CD4-positive, alpha-beta T cell treated with Interleukin-17A for 1 hour (primary cell): ENCODE results near the gene RAPGEF2.
"Not testable (repeated sequence)": the region's sequence is repeated elsewhere in the genome, so short reads cannot be mapped to it uniquely, and the experiment has no call there.

Source experiments
- DNase-seq: peaks from one replicate; pipeline ENCODE4 v3.0.0-alpha.2; 2020

The RAPGEF2 gene

DNA sequence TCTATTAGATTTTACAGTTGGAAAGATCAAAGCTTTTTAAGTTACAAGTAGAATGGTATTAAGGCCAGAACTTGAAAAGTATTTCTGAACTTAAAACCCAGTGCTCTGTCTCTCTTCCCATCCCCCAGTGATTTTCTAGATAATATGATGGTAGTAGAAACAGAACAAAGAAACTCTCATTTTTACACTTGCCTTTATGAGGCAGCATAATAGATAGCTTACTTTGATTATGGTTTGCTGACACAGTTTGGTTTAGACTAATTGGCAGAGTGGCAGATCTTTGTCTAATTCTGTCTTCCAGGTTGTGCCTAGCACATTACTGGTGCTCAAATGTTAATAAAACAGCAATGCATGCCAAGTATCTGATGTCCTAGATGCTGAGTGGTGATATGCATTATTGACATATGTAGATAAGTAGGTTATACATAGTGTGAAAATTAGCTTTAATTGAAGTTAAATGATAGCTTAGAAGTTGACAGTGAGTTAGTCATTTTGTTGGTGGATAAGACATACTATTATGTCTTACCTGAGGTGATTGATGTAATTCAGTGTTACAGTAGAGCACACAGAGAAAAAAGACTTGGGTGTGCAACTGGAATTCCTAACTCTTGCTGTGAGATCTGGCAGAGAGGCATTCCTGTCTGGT is 4.3 kb upstream of the RAPGEF2 start:
- DNase-seq = no peak

GRCh38 chr4:159101988-159102621 is 774 bp upstream of the RAPGEF2 start:
- DNase-seq = no peak

GRCh38 chr4:159103384-159103990 is 608 bp downstream of the RAPGEF2 start:
- DNase-seq = peak; percentile 49

DNA sequence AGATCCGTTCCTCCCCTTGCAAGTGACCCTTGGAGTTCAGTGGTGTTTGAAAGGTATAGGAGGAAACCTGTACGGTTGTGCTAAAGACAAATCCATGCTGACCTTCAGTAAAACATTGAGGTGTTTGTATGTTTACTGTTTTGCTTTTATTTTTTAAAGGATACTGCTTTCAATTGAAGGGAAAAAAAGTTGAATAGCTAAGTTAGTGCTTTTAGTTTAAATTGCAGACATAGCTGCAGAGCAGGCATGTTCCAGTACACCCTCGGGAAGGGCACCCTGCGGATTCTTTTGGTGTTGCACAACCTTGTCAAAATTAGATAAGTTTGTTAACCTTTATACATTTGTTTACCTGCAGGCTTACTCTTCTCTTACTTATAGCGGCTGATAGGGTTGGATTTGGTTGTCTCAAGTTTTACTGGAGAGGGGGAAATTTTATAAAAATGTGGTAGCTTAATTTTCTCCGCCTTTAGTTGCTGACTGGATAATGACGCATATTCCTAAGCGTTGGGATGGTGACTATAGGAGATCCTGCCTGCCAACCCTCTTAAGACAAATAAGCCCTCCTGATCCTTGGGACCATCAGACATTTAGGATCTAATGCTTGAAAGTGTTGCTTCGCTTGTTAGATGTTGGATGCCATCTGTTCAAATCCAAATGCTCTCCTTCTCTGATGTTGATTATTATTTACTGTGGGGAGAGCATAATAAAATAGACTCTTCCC is 2.0 kb downstream of the RAPGEF2 start:
- no peak for DNase-seq

- peak; percentile 11 for DNase-seq
These were observed 2.9 kb downstream of the RAPGEF2 start for GRCh38 chr4:159105761-159106243.

DNA sequence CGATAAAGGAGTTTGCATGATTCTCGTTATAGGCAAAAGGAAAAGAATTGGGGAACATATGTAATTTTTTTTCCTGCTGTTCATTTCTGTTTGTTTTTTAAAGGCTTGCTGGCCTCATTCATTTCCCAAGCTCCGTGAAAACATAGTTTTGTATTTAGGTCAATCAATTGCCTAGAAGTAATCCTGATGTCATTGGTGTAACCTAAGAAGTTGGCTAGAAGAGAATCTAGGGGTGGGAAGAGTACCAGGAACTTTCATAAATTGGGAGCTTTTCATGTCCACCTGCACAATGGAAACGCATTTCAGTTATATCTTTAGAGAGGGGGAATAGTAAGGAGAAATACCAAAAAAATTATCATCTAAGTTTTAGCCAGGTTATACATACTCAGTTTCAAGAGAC is 3.8 kb downstream of the RAPGEF2 start:
- DNase-seq = no peak

DNA sequence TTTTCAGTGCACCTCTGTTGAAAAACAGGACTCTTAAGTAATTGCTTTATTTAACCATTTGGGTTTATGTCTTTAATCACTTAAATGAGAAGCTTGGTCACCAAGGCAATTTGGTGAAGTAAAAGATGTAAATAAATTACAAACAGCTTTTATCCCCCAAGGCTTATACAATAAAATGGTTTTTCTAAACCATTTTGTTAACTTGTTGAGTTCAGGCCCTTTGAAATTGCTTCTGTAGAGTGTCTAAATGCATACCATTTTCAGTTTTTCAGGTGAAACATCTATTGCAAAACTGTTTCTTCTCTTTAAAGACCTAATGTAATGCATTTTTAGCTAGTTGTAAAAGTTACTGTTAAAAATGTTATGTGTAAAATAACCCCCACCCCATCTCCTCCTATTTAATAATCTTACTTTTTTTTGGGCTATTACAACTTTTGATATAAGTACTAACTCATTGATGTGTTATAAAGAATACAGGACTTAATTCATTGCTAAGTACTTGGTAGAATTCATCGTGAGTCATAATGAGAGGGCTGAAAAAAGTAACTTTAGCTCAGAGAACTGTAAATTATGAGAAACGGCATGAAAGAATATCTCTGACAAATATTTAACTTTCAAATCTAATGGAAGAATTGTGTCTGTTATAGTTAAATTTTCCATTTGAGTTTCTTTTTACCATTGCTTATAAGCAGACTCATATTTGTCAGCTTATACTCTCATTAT is 4.5 kb downstream of the RAPGEF2 start:
- DNase-seq = no peak

DNA sequence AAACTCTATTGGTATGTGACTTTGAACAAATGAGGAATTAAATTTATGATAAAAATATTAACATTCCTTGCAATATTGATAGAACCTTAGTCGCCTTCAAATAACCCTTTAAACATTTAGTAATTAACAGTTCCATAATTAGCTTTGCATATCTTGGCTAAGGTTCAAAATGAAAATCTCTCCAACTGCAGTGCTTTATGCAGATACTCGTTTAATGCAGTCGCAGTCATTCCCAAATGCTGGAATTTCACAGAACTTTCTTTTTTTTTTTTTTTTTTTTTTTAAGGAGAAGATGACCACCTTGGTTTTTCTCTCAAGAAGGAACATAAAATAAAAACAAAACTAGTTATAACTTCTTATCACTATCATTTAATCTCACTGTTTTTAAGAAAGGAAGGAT is 5.2 kb downstream of the RAPGEF2 start:
- DNase-seq = no peak

DNA sequence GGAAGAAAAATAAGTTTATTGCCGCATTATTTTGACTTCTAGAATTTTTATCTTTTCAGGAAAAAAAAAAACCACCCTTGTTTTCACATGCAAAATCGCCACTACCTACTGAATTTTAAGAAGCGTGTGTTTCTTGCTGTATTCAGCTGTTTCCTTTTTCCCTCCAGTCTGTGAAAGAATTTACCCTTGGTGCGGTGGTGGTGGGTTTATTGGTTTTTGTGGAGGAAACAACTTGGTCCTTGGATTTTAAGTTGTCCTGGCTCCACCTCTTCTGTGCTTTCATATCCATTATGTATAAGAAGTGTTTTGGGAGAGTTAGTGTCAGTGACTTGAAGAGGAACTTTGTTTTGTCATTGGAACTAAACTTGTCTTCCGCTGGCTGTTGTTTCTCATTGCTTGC is 8.1 kb downstream of the RAPGEF2 start:
- no peak for DNase-seq

DNA sequence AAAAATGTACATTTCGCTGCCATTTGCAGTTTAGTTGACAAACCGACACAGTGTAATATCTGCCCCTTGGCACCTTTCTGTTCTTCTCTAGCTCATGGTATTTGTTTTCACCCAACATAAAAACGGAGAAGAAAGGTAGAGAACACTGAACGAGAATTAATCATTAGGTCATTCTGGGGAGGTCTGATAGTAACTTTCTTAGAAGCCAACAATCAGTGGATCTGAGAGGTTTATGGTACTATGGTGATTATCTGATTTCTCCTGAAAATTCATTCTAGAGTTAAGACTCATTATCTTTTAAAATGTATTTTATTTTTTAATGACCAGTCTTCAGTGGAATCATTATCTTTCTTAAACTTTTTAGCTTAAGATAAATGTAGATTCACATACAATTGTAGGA is 8.5 kb downstream of the RAPGEF2 start:
- no peak for DNase-seq

DNA sequence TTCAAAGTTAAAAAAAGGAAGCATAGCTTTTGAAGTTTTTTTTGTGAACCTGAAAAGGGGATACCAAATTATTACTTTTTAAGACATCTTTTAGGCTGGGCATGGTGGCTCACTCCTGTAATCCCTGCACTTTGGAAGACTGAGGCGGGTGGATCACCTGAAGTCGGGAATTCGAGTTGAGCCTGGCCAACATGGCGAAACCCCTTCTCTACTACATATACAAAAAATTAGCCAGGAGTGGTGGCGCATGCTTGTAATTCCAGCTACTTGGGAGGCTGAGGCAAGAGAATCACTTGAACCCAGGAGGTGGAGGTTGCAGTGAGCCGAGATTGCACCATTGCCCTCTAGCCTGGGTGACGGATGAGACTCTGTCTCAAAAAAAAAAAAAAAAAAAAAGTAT is 10.5 kb downstream of the RAPGEF2 start:
- not testable (repeated sequence) for DNase-seq

DNA sequence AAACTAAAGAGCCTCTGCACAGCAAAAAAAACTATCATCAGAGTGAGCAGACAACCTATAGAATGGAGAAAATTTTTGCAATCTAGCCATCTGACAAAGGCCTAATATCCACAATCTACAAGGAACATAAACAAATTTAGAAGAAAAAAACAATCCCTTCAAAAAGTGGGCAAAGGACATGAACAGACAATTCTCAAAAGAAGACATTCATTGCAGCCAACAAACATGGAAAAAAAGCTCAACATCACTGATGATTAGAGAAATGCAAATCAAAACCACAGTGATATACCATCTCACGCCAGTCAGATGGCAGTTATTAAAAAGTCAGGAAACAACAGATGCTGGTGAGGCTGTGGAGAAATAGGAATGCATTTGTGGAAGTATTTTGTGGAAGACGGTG is 13.2 kb downstream of the RAPGEF2 start:
- not testable (repeated sequence) for DNase-seq

GRCh38 chr4:159116693-159117092 is 13.8 kb downstream of the RAPGEF2 start:
- DNase-seq = not testable (repeated sequence)

DNA sequence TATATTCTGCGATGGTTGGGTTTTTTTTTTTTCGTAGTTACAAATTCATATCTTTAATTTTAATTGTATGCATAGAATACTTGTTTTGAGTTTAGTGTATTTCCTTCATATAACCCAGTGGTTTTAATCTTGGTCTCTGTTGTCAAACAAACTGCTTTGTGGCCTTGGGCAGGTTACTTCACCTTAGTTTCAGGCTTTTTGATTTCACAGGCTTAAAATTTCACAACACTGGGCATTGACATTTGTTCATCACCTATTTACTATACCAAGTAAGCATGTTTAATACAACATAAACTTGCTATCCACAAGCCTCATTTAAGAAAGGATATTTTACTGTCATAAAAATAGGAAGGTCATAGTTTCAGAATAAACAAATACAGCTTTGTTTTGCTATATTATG is 14.7 kb downstream of the RAPGEF2 start:
- no peak for DNase-seq

- peak; percentile 42 for DNase-seq
These were observed 15.1 kb downstream of the RAPGEF2 start for GRCh38 chr4:159117968-159118367.

GRCh38 chr4:159121371-159121770 is 18.5 kb downstream of the RAPGEF2 start:
- DNase-seq = no peak

DNA sequence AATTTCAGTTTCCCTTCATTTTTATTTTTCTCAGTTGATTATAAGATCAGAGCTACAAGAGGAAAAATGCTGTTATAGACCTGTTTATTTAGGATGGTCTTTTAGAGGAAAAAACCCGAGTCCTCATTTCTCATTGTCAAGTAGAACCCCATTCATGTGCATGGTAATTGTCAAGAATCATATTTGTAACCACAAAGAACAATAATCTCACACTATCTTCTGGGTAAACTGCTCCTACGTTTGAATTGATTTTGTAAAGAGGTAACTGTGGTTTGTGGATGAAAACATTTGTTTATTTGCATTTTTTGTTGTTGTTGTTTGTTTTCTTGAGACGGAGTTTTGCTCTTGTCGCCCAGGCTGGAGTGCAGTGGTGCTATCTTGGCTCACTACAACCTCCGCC is 23.8 kb downstream of the RAPGEF2 start:
- DNase-seq = no peak

DNA sequence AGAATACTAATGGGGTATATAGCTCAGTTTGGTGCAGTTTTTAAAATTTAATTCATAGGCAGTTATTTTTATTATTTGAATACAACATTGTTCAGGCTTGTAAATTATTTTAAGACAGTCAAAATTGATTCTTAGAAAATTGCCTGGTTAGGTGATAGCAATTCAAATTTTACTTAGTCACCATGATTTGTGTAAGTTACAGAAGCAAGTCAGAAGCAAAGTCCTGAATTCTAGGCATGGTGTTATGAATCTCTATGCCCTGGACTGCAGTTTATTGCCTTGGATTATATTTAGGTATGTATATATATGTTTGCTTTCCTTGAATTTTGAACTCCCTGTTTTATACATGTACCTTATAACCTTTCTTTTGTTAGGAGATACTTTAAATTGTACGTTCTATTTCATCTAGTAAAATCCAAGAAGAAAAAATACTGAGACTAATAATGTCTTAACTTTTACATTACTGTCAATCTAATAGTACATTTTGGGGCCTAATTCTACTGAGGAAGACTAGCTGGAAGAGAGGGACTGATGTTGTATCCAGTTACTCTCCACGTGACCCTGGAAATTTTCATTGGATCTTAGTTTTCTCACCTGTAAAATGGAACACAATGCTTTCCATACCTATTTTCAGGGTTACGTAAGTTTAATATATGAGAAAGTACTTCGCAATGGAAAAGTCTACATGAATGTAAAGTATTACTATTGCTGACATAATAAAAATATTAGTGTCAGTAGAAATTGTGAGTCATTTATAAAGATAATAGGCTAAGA is 25.1 kb downstream of the RAPGEF2 start:
- DNase-seq = no peak

DNA sequence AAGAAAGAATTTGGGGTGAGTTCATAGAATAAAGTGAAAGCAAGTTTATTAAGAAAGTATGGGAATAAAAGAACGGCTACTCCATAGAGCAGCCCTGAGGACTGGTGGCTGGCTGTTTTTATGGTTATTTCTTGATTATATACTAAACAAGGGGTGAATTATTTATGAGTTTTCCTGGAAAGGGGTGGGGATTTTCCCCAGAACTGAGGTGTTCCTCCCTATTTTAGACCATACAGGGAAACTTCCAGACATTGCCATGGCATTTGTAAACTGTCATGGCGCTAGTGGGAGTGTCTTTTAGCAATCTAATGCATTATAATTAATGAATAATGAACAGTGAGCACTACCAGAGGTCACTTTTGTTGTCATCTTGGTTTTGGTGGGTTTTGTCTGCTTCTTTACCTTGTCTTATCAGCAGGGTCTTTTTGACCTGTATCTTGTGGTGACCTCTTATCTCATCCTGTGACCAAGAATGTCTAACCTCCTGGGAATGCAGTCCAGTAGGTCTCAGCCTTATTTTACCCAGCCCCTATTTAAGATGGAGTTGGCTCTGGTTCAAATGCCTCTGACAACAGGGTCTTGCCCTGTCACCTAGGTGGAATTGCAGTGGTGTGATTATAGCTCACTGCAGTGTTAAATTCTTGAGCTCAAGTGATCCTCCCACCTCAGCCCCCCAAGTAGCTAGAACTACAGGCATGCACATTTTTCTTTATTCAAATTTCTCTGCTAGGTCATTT is 27.1 kb downstream of the RAPGEF2 start:
- no peak for DNase-seq

DNA sequence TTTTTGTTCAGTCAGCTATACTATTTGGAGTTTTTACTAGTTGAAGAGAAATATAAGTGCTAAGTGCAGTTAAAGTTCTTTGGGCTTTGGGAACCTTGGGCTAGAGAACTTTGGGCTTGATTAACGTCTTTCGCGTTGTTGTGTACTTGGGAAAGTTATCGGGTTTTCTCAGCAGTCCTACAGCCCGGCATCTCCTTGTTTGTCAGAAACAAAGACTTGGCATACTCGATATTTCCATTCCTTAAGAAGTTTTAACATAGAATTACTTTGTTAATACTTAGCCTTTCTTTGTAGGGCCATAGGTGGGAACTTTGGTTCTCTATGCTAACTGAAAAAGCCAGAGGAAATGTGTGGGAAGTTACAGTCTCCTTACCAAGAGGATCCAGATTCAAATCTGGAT is 28.7 kb downstream of the RAPGEF2 start:
- DNase-seq = no peak

- DNase-seq = no peak
These were observed 31.6 kb downstream of the RAPGEF2 start for GRCh38 chr4:159134429-159134828.
